HUES6 (cell line): ENCODE data around the gene SLC6A8.
"Not testable (repeated sequence)": the region's sequence is repeated elsewhere in the genome, so short reads cannot be mapped to it uniquely, and the experiment has no call there.

Source experiments
- H3K27ac ChIP-seq: 2 replicates; pipeline ENCODE4 v1.7.0; 2013; ENCODE audit warnings: low read depth, mild to moderate bottlenecking, low read length, inconsistent platforms
- H3K27me3 ChIP-seq: 2 replicates; pipeline ENCODE4 v1.6.1; 2013; ENCODE audit warnings: low read length; ENCODE audit not compliant: control insufficient read depth, insufficient read depth
- H3K36me3 ChIP-seq: 2 replicates; pipeline ENCODE4 v1.6.1; 2013; ENCODE audit warnings: low read length; ENCODE audit not compliant: control insufficient read depth, insufficient read depth
- H3K4me1 ChIP-seq: 2 replicates; pipeline ENCODE4 v1.6.1; 2013; ENCODE audit warnings: low read length; ENCODE audit not compliant: control insufficient read depth, insufficient read depth
- H3K4me3 ChIP-seq: 2 replicates; pipeline ENCODE4 v1.5.1; 2013; ENCODE audit warnings: low read depth, low read length
- H3K9ac ChIP-seq: one replicate; pipeline ENCODE4 v1.6.1; 2013; ENCODE audit warnings: mild to moderate bottlenecking, low read length
- H3K9me3 ChIP-seq: 2 replicates; pipeline ENCODE4 v1.6.1; 2013; ENCODE audit warnings: low read depth, low read length; ENCODE audit not compliant: control insufficient read depth, insufficient read depth

Gene SLC6A8

GRCh38 chrX:153704631-153705402, 17.1 kb downstream of the SLC6A8 start:
- not testable (repeated sequence) for H3K27me3 ChIP-seq
- H3K4me1 ChIP-seq, result peaks cover 10% of the 10 kb centered on the region; the same call in 1 of the 2 replicates
- H3K36me3 ChIP-seq, result peaks cover 84% of the 10 kb centered on the region

GRCh38 chrX:153705403-153706060, 17.8 kb downstream of the SLC6A8 start:
- peaks cover 87% of the 10 kb centered on the region for H3K36me3 ChIP-seq
- H3K4me3 ChIP-seq, H3K27ac ChIP-seq, H3K9me3 ChIP-seq, H3K9ac ChIP-seq, H3K27me3 ChIP-seq: not testable (repeated sequence)
- H3K4me1 ChIP-seq, result peaks cover 10% of the 10 kb centered on the region; the same call in 1 of the 2 replicates

More at GRCh38 chrX:153704631-153705402, 17.1 kb downstream of the SLC6A8 start:
- H3K9ac ChIP-seq, H3K4me3 ChIP-seq, H3K27ac ChIP-seq: not testable (repeated sequence)
- H3K9me3 ChIP-seq, result peaks cover 10% of the 10 kb centered on the region; the same call in 1 of the 2 replicates

GRCh38 chrX:153706799-153707198, 19.1 kb downstream of the SLC6A8 start:
- H3K4me1 ChIP-seq, result peaks cover 10% of the 10 kb centered on the region; the same call in 1 of the 2 replicates
- H3K9ac ChIP-seq, result no peak overlapping the region
- H3K9me3 ChIP-seq, result peaks cover 7% of the 10 kb centered on the region; the same call in 1 of the 2 replicates
- H3K27ac ChIP-seq, result no peak overlapping the region
- peaks cover 82% of the 10 kb centered on the region for H3K36me3 ChIP-seq
- no peaks in the 10 kb centered on the region for H3K27me3 ChIP-seq
- H3K4me3 ChIP-seq, result no peak overlapping the region

GRCh38 chrX:153707406-153707805, 19.7 kb downstream of the SLC6A8 start:
- no peak overlapping the region for H3K9ac ChIP-seq
- H3K4me1 ChIP-seq, result peaks cover 10% of the 10 kb centered on the region; the same call in 1 of the 2 replicates
- H3K9me3 ChIP-seq, result peaks cover 7% of the 10 kb centered on the region; the same call in 1 of the 2 replicates
- no peak overlapping the region for H3K27ac ChIP-seq
- H3K27me3 ChIP-seq, result no peaks in the 10 kb centered on the region
- peaks cover 77% of the 10 kb centered on the region for H3K36me3 ChIP-seq
- no peak overlapping the region for H3K4me3 ChIP-seq

- peaks cover 76% of the 10 kb centered on the region for H3K36me3 ChIP-seq
Observed at GRCh38 chrX:153708415-153708814, 20.7 kb downstream of the SLC6A8 start.

GRCh38 chrX:153709726-153710674, 22.3 kb downstream of the SLC6A8 start:
- Histone ChIP-seq H3K9ac (no peak overlapping the region), H3K27ac (no peak overlapping the region), H3K36me3 (peaks cover 76% of the 10 kb centered on the region), H3K4me3 (no peak overlapping the region), H3K4me1 (peaks cover 10% of the 10 kb centered on the region; the same call in 1 of the 2 replicates), H3K9me3 (peaks cover 6% of the 10 kb centered on the region; the same call in 1 of the 2 replicates), H3K27me3 (no peaks in the 10 kb centered on the region)

More at GRCh38 chrX:153708415-153708814, 20.7 kb downstream of the SLC6A8 start:
- Histone ChIP-seq H3K9me3 (peaks cover 7% of the 10 kb centered on the region; the same call in 1 of the 2 replicates), H3K4me3 (no peak overlapping the region), H3K9ac (peak overlapping the region; percentile 26), H3K27ac (no peak overlapping the region), H3K27me3 (no peaks in the 10 kb centered on the region), H3K4me1 (peaks cover 10% of the 10 kb centered on the region; the same call in 1 of the 2 replicates)

- peaks cover 80% of the 10 kb centered on the region for H3K36me3 ChIP-seq
- H3K4me3 ChIP-seq, result no peak overlapping the region
- no peaks in the 10 kb centered on the region; the same call in 1 of the 2 replicates for H3K4me1 ChIP-seq
- no peak overlapping the region for H3K9ac ChIP-seq
- H3K27me3 ChIP-seq, result no peaks in the 10 kb centered on the region
- peaks cover 9% of the 10 kb centered on the region; the same call in 1 of the 2 replicates for H3K9me3 ChIP-seq
- no peak overlapping the region for H3K27ac ChIP-seq
Observed at GRCh38 chrX:153714256-153714655, 26.5 kb downstream of the SLC6A8 start.

- no peak overlapping the region for H3K4me3 ChIP-seq
Observed at GRCh38 chrX:153717445-153717844, 29.7 kb downstream of the SLC6A8 start.

GRCh38 chrX:153719238-153719637, 31.5 kb downstream of the SLC6A8 start:
- H3K9me3 ChIP-seq, result peaks cover 14% of the 10 kb centered on the region; the same call in 1 of the 2 replicates
- peaks cover 71% of the 10 kb centered on the region for H3K36me3 ChIP-seq
- no peak overlapping the region for H3K4me3 ChIP-seq
- peaks cover 6% of the 10 kb centered on the region; the same call in 1 of the 2 replicates for H3K4me1 ChIP-seq
- no peaks in the 10 kb centered on the region for H3K27me3 ChIP-seq
- no peak overlapping the region for H3K9ac ChIP-seq
- no peak overlapping the region for H3K27ac ChIP-seq

More at GRCh38 chrX:153717445-153717844, 29.7 kb downstream of the SLC6A8 start:
- Histone ChIP-seq H3K36me3 (peaks cover 82% of the 10 kb centered on the region), H3K27me3 (no peaks in the 10 kb centered on the region), H3K9ac (no peak overlapping the region), H3K27ac (no peak overlapping the region), H3K9me3 (peaks cover 14% of the 10 kb centered on the region; the same call in 1 of the 2 replicates), H3K4me1 (peaks cover under 1% of the 10 kb centered on the region; the same call in 1 of the 2 replicates)

- Histone ChIP-seq H3K9ac (no peak overlapping the region), H3K9me3 (peaks cover 14% of the 10 kb centered on the region; the same call in 1 of the 2 replicates), H3K4me1 (peaks cover 6% of the 10 kb centered on the region; the same call in 1 of the 2 replicates), H3K27ac (no peak overlapping the region), H3K36me3 (peaks cover 66% of the 10 kb centered on the region), H3K4me3 (no peak overlapping the region), H3K27me3 (no peaks in the 10 kb centered on the region)
Observed at GRCh38 chrX:153719701-153720100, 32.0 kb downstream of the SLC6A8 start.
